GOT3 (cell line): ENCODE data around the gene TMEM229A.
"Not testable (repeated sequence)": the region's sequence is repeated elsewhere in the genome, so short reads cannot be mapped to it uniquely, and the experiment has no call there.

ENCODE experiments used
- DNase-seq: peaks from one replicate; lab custom pipeline; 2025; ENCODE audit warnings: mixed read lengths; lab: John Stamatoyannopoulos, UW

TMEM229A gene

GRCh38 chr7:124033095-124033806, 384 bp upstream of the TMEM229A start:
- DNase-seq, result no peak

- DNase-seq, result no peak
Measured at GRCh38 chr7:124031919-124032318, 948 bp downstream of the TMEM229A start.

GRCh38 chr7:124031406-124031805, 1.5 kb downstream of the TMEM229A start:
- DNase-seq, result no peak

- no peak for DNase-seq
Measured at GRCh38 chr7:124030964-124031363, 1.9 kb downstream of the TMEM229A start.

GRCh38 chr7:124029396-124030188, 3.3 kb downstream of the TMEM229A start:
- DNase-seq, result no peak

GRCh38 chr7:124027236-124027635, 5.6 kb downstream of the TMEM229A start:
- DNase-seq, result no peak

- DNase-seq, result not testable (repeated sequence)
Measured at GRCh38 chr7:124024329-124024728, 8.5 kb downstream of the TMEM229A start.

- no peak for DNase-seq
Measured at GRCh38 chr7:124022551-124022950, 10.3 kb downstream of the TMEM229A start.

GRCh38 chr7:124020060-124020459, 12.8 kb downstream of the TMEM229A start:
- no peak for DNase-seq

- no peak for DNase-seq
Measured at GRCh38 chr7:124013306-124013705, 19.6 kb downstream of the TMEM229A start.

- DNase-seq, result no peak
Measured at GRCh38 chr7:124012864-124013263, 20.0 kb downstream of the TMEM229A start.

- DNase-seq, result no peak
Measured at GRCh38 chr7:124009321-124009720, 23.5 kb downstream of the TMEM229A start.

GRCh38 chr7:124008296-124008695, 24.6 kb downstream of the TMEM229A start:
- DNase-seq, result not testable (repeated sequence)

GRCh38 chr7:123999703-124000102, 33.2 kb downstream of the TMEM229A start:
- DNase-seq, result no peak

GRCh38 chr7:123998921-123999320, 33.9 kb downstream of the TMEM229A start:
- no peak for DNase-seq

- DNase-seq, result no peak
Measured at GRCh38 chr7:123996327-123996625, 36.6 kb downstream of the TMEM229A start.

- DNase-seq, result no peak
Measured at GRCh38 chr7:123995617-123996326, 37.1 kb downstream of the TMEM229A start.

- no peak for DNase-seq
Measured at GRCh38 chr7:123994449-123994848, 38.4 kb downstream of the TMEM229A start.

GRCh38 chr7:123993996-123994395, 38.9 kb downstream of the TMEM229A start:
- DNase-seq, result no peak

GRCh38 chr7:123992913-123993518, 39.9 kb downstream of the TMEM229A start:
- no peak for DNase-seq

GRCh38 chr7:123987445-123987844, 45.4 kb downstream of the TMEM229A start:
- no peak for DNase-seq
